ENCODE results near the gene SIDT2.
"Not testable (repeated sequence)": the region's sequence is repeated elsewhere in the genome, so short reads cannot be mapped to it uniquely, and the experiment has no call there.

SIDT2 gene

GRCh38 chr11:117175104-117175503 lies 3.4 kb upstream of the SIDT2 start:
- no peak overlapping the region for H3K4me2 ChIP-seq (ENCODE audit: low read length)
- no peaks in the 10 kb centered on the region for H3K27me3 ChIP-seq (ENCODE audit: control insufficient read depth, insufficient read depth, low read length)
- peaks cover 9% of the 10 kb centered on the region for H3K36me3 ChIP-seq (ENCODE audit: insufficient read depth, low read length)
- no peak overlapping the region for H3K9ac ChIP-seq (ENCODE audit: low read depth, low read length)
- H3K4me3 ChIP-seq (ENCODE audit: low read length), result no peak overlapping the region
- H3K4me1 ChIP-seq (ENCODE audit: control insufficient read depth, insufficient read depth, low read length), result peaks cover 31% of the 10 kb centered on the region
- no peaks in the 10 kb centered on the region for H3K9me3 ChIP-seq (replicated peaks; ENCODE audit: low read length)

- no peak overlapping the region for H3K4me3 ChIP-seq (ENCODE audit: low read length)
- H3K9ac ChIP-seq (ENCODE audit: low read depth, low read length), result no peak overlapping the region
These were observed 2.8 kb upstream of the SIDT2 start for GRCh38 chr11:117175781-117176180.

GRCh38 chr11:117176186-117176585 lies 2.4 kb upstream of the SIDT2 start:
- H3K4me2 ChIP-seq (ENCODE audit: low read length), result no peak overlapping the region
- no peak overlapping the region for H3K9ac ChIP-seq (ENCODE audit: low read depth, low read length)
- no peak overlapping the region for H3K4me3 ChIP-seq (ENCODE audit: low read length)
- no peaks in the 10 kb centered on the region for H3K27me3 ChIP-seq (ENCODE audit: control insufficient read depth, insufficient read depth, low read length)
- peaks cover 37% of the 10 kb centered on the region for H3K4me1 ChIP-seq (ENCODE audit: control insufficient read depth, insufficient read depth, low read length)
- no peaks in the 10 kb centered on the region for H3K9me3 ChIP-seq (replicated peaks; ENCODE audit: low read length)
- H3K36me3 ChIP-seq (ENCODE audit: insufficient read depth, low read length), result peaks cover 6% of the 10 kb centered on the region

More at GRCh38 chr11:117175781-117176180, 2.8 kb upstream of the SIDT2 start:
- no peaks in the 10 kb centered on the region for H3K9me3 ChIP-seq (replicated peaks; ENCODE audit: low read length)
- H3K27me3 ChIP-seq (ENCODE audit: control insufficient read depth, insufficient read depth, low read length), result no peaks in the 10 kb centered on the region
- peaks cover 33% of the 10 kb centered on the region for H3K4me1 ChIP-seq (ENCODE audit: control insufficient read depth, insufficient read depth, low read length)
- no peak overlapping the region for H3K4me2 ChIP-seq (ENCODE audit: low read length)
- peaks cover 6% of the 10 kb centered on the region for H3K36me3 ChIP-seq (ENCODE audit: insufficient read depth, low read length)

GRCh38 chr11:117177534-117178209 lies 871 bp upstream of the SIDT2 start:
- peaks cover 11% of the 10 kb centered on the region for H3K36me3 ChIP-seq (ENCODE audit: insufficient read depth, low read length)
- H3K4me3 ChIP-seq (ENCODE audit: low read length), result peak overlapping the region; percentile 87
- peak overlapping the region; percentile 99 for H3K4me2 ChIP-seq (ENCODE audit: low read length)
- peak overlapping the region; percentile 92 for H3K9ac ChIP-seq (ENCODE audit: low read depth, low read length)
- peaks cover 28% of the 10 kb centered on the region for H3K4me1 ChIP-seq (ENCODE audit: control insufficient read depth, insufficient read depth, low read length)
- H3K27me3 ChIP-seq (ENCODE audit: control insufficient read depth, insufficient read depth, low read length), result no peaks in the 10 kb centered on the region
- H3K9me3 ChIP-seq (replicated peaks; ENCODE audit: low read length), result no peaks in the 10 kb centered on the region

- peaks cover 24% of the 10 kb centered on the region for H3K4me1 ChIP-seq (ENCODE audit: control insufficient read depth, insufficient read depth, low read length)
- peaks cover 19% of the 10 kb centered on the region for H3K36me3 ChIP-seq (ENCODE audit: insufficient read depth, low read length)
- peak overlapping the region; percentile 87 for H3K4me3 ChIP-seq (ENCODE audit: low read length)
- H3K4me2 ChIP-seq (ENCODE audit: low read length), result peak overlapping the region; percentile 99
- no peaks in the 10 kb centered on the region for H3K9me3 ChIP-seq (replicated peaks; ENCODE audit: low read length)
- H3K9ac ChIP-seq (ENCODE audit: low read depth, low read length), result peak overlapping the region; percentile 92
- no peaks in the 10 kb centered on the region for H3K27me3 ChIP-seq (ENCODE audit: control insufficient read depth, insufficient read depth, low read length)
These were observed 781 bp downstream of the SIDT2 start for GRCh38 chr11:117179048-117179999.

GRCh38 chr11:117180020-117180419 lies 1.5 kb downstream of the SIDT2 start:
- Histone ChIP-seq H3K4me3 (ENCODE audit: low read length) (peak overlapping the region; percentile 87), H3K27me3 (ENCODE audit: control insufficient read depth, insufficient read depth, low read length) (no peaks in the 10 kb centered on the region), H3K4me1 (ENCODE audit: control insufficient read depth, insufficient read depth, low read length) (peaks cover 24% of the 10 kb centered on the region), H3K9me3 (replicated peaks; ENCODE audit: low read length) (no peaks in the 10 kb centered on the region), H3K4me2 (ENCODE audit: low read length) (peak overlapping the region; percentile 99), H3K9ac (ENCODE audit: low read depth, low read length) (peak overlapping the region; percentile 92), H3K36me3 (ENCODE audit: insufficient read depth, low read length) (peaks cover 19% of the 10 kb centered on the region)

- H3K9ac ChIP-seq (ENCODE audit: low read depth, low read length), result peak overlapping the region; percentile 17
- peak overlapping the region; percentile 99 for H3K4me2 ChIP-seq (ENCODE audit: low read length)
- H3K4me3 ChIP-seq (ENCODE audit: low read length), result peak overlapping the region; percentile 40
- H3K4me1 ChIP-seq (ENCODE audit: control insufficient read depth, insufficient read depth, low read length), result peaks cover 24% of the 10 kb centered on the region
- H3K27me3 ChIP-seq (ENCODE audit: control insufficient read depth, insufficient read depth, low read length), result no peaks in the 10 kb centered on the region
- peaks cover 24% of the 10 kb centered on the region for H3K36me3 ChIP-seq (ENCODE audit: insufficient read depth, low read length)
- no peaks in the 10 kb centered on the region for H3K9me3 ChIP-seq (replicated peaks; ENCODE audit: low read length)
These were observed 2.4 kb downstream of the SIDT2 start for GRCh38 chr11:117180661-117181585.

- Histone ChIP-seq H3K9me3 (replicated peaks; ENCODE audit: low read length) (no peaks in the 10 kb centered on the region), H3K4me1 (ENCODE audit: control insufficient read depth, insufficient read depth, low read length) (peaks cover 24% of the 10 kb centered on the region), H3K9ac (ENCODE audit: low read depth, low read length) (no peak overlapping the region), H3K27me3 (ENCODE audit: control insufficient read depth, insufficient read depth, low read length) (no peaks in the 10 kb centered on the region), H3K4me2 (ENCODE audit: low read length) (no peak overlapping the region), H3K36me3 (ENCODE audit: insufficient read depth, low read length) (peaks cover 29% of the 10 kb centered on the region), H3K4me3 (ENCODE audit: low read length) (no peak overlapping the region)
These were observed 3.3 kb downstream of the SIDT2 start for GRCh38 chr11:117181586-117182550.

GRCh38 chr11:117182551-117182935 lies 4.0 kb downstream of the SIDT2 start:
- Histone ChIP-seq H3K9ac (ENCODE audit: low read depth, low read length) (no peak overlapping the region), H3K4me3 (ENCODE audit: low read length) (no peak overlapping the region), H3K9me3 (replicated peaks; ENCODE audit: low read length) (no peaks in the 10 kb centered on the region), H3K27me3 (ENCODE audit: control insufficient read depth, insufficient read depth, low read length) (no peaks in the 10 kb centered on the region), H3K4me2 (ENCODE audit: low read length) (no peak overlapping the region), H3K4me1 (ENCODE audit: control insufficient read depth, insufficient read depth, low read length) (peaks cover 24% of the 10 kb centered on the region), H3K36me3 (ENCODE audit: insufficient read depth, low read length) (peaks cover 33% of the 10 kb centered on the region)

- peaks cover 21% of the 10 kb centered on the region for H3K4me1 ChIP-seq (ENCODE audit: control insufficient read depth, insufficient read depth, low read length)
- not testable (repeated sequence) for H3K9me3 ChIP-seq (replicated peaks; ENCODE audit: low read length); H3K27me3 ChIP-seq (ENCODE audit: control insufficient read depth, insufficient read depth, low read length); H3K4me2 ChIP-seq (ENCODE audit: low read length); H3K4me3 ChIP-seq (ENCODE audit: low read length); H3K9ac ChIP-seq (ENCODE audit: low read depth, low read length)
- H3K36me3 ChIP-seq (ENCODE audit: insufficient read depth, low read length), result peaks cover 33% of the 10 kb centered on the region
These were observed 4.6 kb downstream of the SIDT2 start for GRCh38 chr11:117183178-117183577.
